Measurements from ENCODE around the gene PHF24. TPM values are rescaled to one million over a fixed set of nuclear protein-coding genes. Genes with fewer than 3 reads are reported as not detected.
A peak's percentile ranks its signal among the peaks of the same experiment; 100 is the strongest.

Gene PHF24
- total and polyA plus RNA-seq, 2 donors from 2014 or later: 0.09 to 0.98 TPM

GRCh38 chr9:34986540-34987047 is 28.5 kb downstream of the PHF24 start:
- peak in 4 of 5 donors; percentile 57 to 76 (median 64) for DNase-seq
- Histone ChIP-seq H3K9ac (ENCODE audit: low read length in 3 of 3) (no peak overlapping the region), H3K36me3 (ENCODE audit: control insufficient read depth in 2 of 3, insufficient read depth in 3 of 3, low read length in 3 of 3) (no peaks in the 10 kb centered on the region), H3K9me3 (ENCODE audit: control insufficient read depth in 2 of 3, insufficient read depth in 1 of 3, low read length in 3 of 3) (no peaks in the 10 kb centered on the region), H3K4me1 (ENCODE audit: control insufficient read depth in 2 of 3, insufficient read depth in 2 of 3, low read depth in 1 of 3, low read length in 3 of 3) (peaks cover 0 to 14% (median 10%) of the 10 kb centered on the region in 3 donors), H3K27ac (ENCODE audit: low read depth in 2 of 2, low read length in 2 of 2) (no peak overlapping the region), H3K4me3 (ENCODE audit: low read length in 3 of 3) (no peak overlapping the region), H3K27me3 (ENCODE audit: control insufficient read depth, insufficient read depth, low read length) (no peaks in the 10 kb centered on the region)
- TF ChIP-seq CTCF (IDR thresholded peaks at IDR 0.05; ENCODE audit: borderline replicate concordance, extremely low read depth, insufficient read depth): no peak
- no peak for FAIRE-seq
- intact Hi-C loops (cut with DNase I): no loop called here

- intact Hi-C loops (cut with DNase I): no loop called here
- FAIRE-seq: no peak
These were observed 29.2 kb downstream of the PHF24 start for GRCh38 chr9:34987160-34987901.

GRCh38 chr9:34988218-34989002 is 30.3 kb downstream of the PHF24 start:
- no peaks in the 10 kb centered on the region for H3K27me3 ChIP-seq (ENCODE audit: control insufficient read depth, insufficient read depth, low read length)
- no peak for TF ChIP-seq CTCF (IDR thresholded peaks at IDR 0.05; ENCODE audit: borderline replicate concordance, extremely low read depth, insufficient read depth)
- peak in 3 of 5 donors; percentile 61 to 88 (median 77) for DNase-seq
- H3K36me3 ChIP-seq (ENCODE audit: control insufficient read depth in 2 of 3, insufficient read depth in 3 of 3, low read length in 3 of 3): no peaks in the 10 kb centered on the region
- peak overlapping the region; percentile 77 to 82 for H3K27ac ChIP-seq (ENCODE audit: low read depth in 2 of 2, low read length in 2 of 2)
- H3K9ac ChIP-seq (ENCODE audit: low read length in 3 of 3): peak overlapping the region in 2 of 3 donors; percentile 12 to 76
- intact Hi-C loops (cut with DNase I): no loop called here
- no peaks in the 10 kb centered on the region for H3K9me3 ChIP-seq (ENCODE audit: control insufficient read depth in 2 of 3, insufficient read depth in 1 of 3, low read length in 3 of 3)
- H3K4me3 ChIP-seq (ENCODE audit: low read length in 3 of 3): peak overlapping the region; percentile 74 to 79 (median 77)
- FAIRE-seq: no peak
- H3K4me1 ChIP-seq (ENCODE audit: control insufficient read depth in 2 of 3, insufficient read depth in 2 of 3, low read depth in 1 of 3, low read length in 3 of 3): peaks cover 0 to 26% (median 19%) of the 10 kb centered on the region in 3 donors

More at GRCh38 chr9:34987160-34987901, 29.2 kb downstream of the PHF24 start:
- H3K27me3 ChIP-seq (ENCODE audit: control insufficient read depth, insufficient read depth, low read length): no peaks in the 10 kb centered on the region
- no peaks in the 10 kb centered on the region for H3K9me3 ChIP-seq (ENCODE audit: control insufficient read depth in 2 of 3, insufficient read depth in 1 of 3, low read length in 3 of 3)
- H3K4me3 ChIP-seq (ENCODE audit: low read length in 3 of 3): no peak overlapping the region
- peak in 1 of 5 donors; percentile 30 for DNase-seq
- H3K4me1 ChIP-seq (ENCODE audit: control insufficient read depth in 2 of 3, insufficient read depth in 2 of 3, low read depth in 1 of 3, low read length in 3 of 3): peaks cover 0 to 20% (median 10%) of the 10 kb centered on the region in 3 donors
- no peaks in the 10 kb centered on the region for H3K36me3 ChIP-seq (ENCODE audit: control insufficient read depth in 2 of 3, insufficient read depth in 3 of 3, low read length in 3 of 3)
- TF ChIP-seq CTCF (IDR thresholded peaks at IDR 0.05; ENCODE audit: borderline replicate concordance, extremely low read depth, insufficient read depth): no peak
- H3K27ac ChIP-seq (ENCODE audit: low read depth in 2 of 2, low read length in 2 of 2): no peak overlapping the region
- H3K9ac ChIP-seq (ENCODE audit: low read length in 3 of 3): no peak overlapping the region
